Measurements from ENCODE around the gene SLC17A5.

GRCh38 chr6:73577676-73578075, 76.1 kb downstream of the SLC17A5 start:
- no peak for TF ChIP-seq CTCF (IDR thresholded peaks at IDR 0.05)
- no peak for TF ChIP-seq POLR2A (IDR thresholded peaks at IDR 0.05)
